GM23338 (cell line): ENCODE data around the gene COPS4. TPM values are rescaled to one million over a fixed set of nuclear protein-coding genes. Genes with fewer than 3 reads are reported as not detected.

Experiments
- ATAC-seq: fragments of 200-7000 bp; cut with Tn5 transposase; 3 replicates; pipeline ENCODE4 v1.9.1; 2020
- DNase-seq: peaks from one replicate; pipeline ENCODE4 v3.0.0-alpha.2; 2015; ENCODE audit warnings: low spot score
- H2AFZ ChIP-seq: fragments of 200-600 bp; sonication (generic); 2 replicates; pipeline ENCODE4 v1.8.0; 2016; ENCODE audit warnings: antibody characterized with exemption, mild to moderate bottlenecking, moderate library complexity
- H3F3A ChIP-seq: fragments of 200-600 bp; sonication (generic); replicated peaks from 2 replicates; pipeline ENCODE4 v1.8.0; 2017; ENCODE audit warnings: antibody characterized with exemption, mixed run types, low read depth
- H3K27ac ChIP-seq: fragments of 200-600 bp; sonication (generic); 2 replicates; pipeline ENCODE4 v1.6.1; 2016; ENCODE audit warnings: low read depth
- H3K27me3 ChIP-seq: fragments of 200-600 bp; sonication (generic); 2 replicates; pipeline ENCODE4 v1.8.0; 2016; ENCODE audit warnings: mild to moderate bottlenecking, mixed run types, moderate library complexity; ENCODE audit not compliant: insufficient read depth
- H3K36me3 ChIP-seq: fragments of 200-600 bp; sonication (generic); 2 replicates; pipeline ENCODE4 v1.8.0; 2016; ENCODE audit warnings: mild to moderate bottlenecking; ENCODE audit not compliant: insufficient read depth
- H3K4me1 ChIP-seq: fragments of 200-600 bp; sonication (generic); 2 replicates; pipeline ENCODE4 v1.8.0; 2016; ENCODE audit warnings: mild to moderate bottlenecking, moderate library complexity; ENCODE audit not compliant: insufficient read depth
- H3K4me2 ChIP-seq: fragments of 200-600 bp; sonication (generic); 2 replicates; pipeline ENCODE4 v1.7.1; 2017; ENCODE audit warnings: mixed run types
- H3K4me3 ChIP-seq: fragments of 200-600 bp; sonication (generic); 2 replicates; pipeline ENCODE4 v1.6.1; 2016; ENCODE audit warnings: mixed run types
- H3K79me2 ChIP-seq: fragments of 200-600 bp; sonication (generic); replicated peaks from 2 replicates; pipeline ENCODE4 v1.8.0; 2017; ENCODE audit warnings: mild to moderate bottlenecking; ENCODE audit not compliant: insufficient read depth
- H3K9me2 ChIP-seq: fragments of 200-600 bp; sonication (generic); 2 replicates; pipeline ENCODE4 v1.8.0; 2017; ENCODE audit not compliant: insufficient read depth
- H4K20me1 ChIP-seq: fragments of 200-600 bp; sonication (generic); replicated peaks from 2 replicates; pipeline ENCODE4 v1.8.0; 2017; ENCODE audit warnings: mild to moderate bottlenecking; ENCODE audit not compliant: insufficient read depth
- H3K27ac Mint-ChIP-seq: 2 replicates; pipeline ENCODE4 v1.8.0; 2020; ENCODE audit warnings: inconsistent platforms, mild to moderate bottlenecking, moderate library complexity, mixed read lengths
- H3K27me3 Mint-ChIP-seq: 3 replicates; pipeline ENCODE4 v1.8.0; 2022; ENCODE audit warnings: low read depth, mild to moderate bottlenecking, moderate library complexity, mixed read lengths, inconsistent platforms; ENCODE audit not compliant: insufficient read depth, poor library complexity
- H3K36me3 Mint-ChIP-seq: 3 replicates; pipeline ENCODE4 v1.8.0; 2021; ENCODE audit warnings: low read depth, mild to moderate bottlenecking, inconsistent platforms, moderate library complexity, mixed read lengths
- H3K4me1 Mint-ChIP-seq: 3 replicates; pipeline ENCODE4 v1.8.0; 2020; ENCODE audit warnings: mild to moderate bottlenecking, inconsistent platforms, mixed read lengths
- H3K4me3 Mint-ChIP-seq: 3 replicates; pipeline ENCODE4 v1.8.0; 2021; ENCODE audit warnings: moderate library complexity, mild to moderate bottlenecking, inconsistent platforms, mixed read lengths
- H3K9me3 Mint-ChIP-seq: 3 replicates; pipeline ENCODE4 v1.8.0; 2020; ENCODE audit warnings: moderate library complexity, mild to moderate bottlenecking, inconsistent platforms, mixed read lengths
- CREB1 ChIP-seq: fragments of 250-450 bp; sonication (Bioruptor Pico); IDR thresholded peaks from 2 replicates; pipeline ENCODE4 v1.5.0; 2020; ENCODE audit warnings: low read depth, mild to moderate bottlenecking, moderate library complexity
- ETS1 ChIP-seq: IDR thresholded peaks from 2 replicates; pipeline ENCODE4 v1.6.1; 2016; ENCODE audit warnings: antibody characterized with exemption
- EZH2 ChIP-seq: fragments of 200-600 bp; sonication (generic); IDR thresholded peaks from one replicate; pipeline ENCODE4 v1.8.0; 2017; ENCODE audit warnings: antibody characterized with exemption, mild to moderate bottlenecking, low read depth; ENCODE audit not compliant: unreplicated experiment
- EZH2phosphoT487 ChIP-seq: fragments of 200-600 bp; sonication (generic); IDR thresholded peaks from one replicate; pipeline ENCODE4 v1.8.1; 2018; ENCODE audit warnings: antibody characterized with exemption; ENCODE audit not compliant: unreplicated experiment
- NANOG ChIP-seq: IDR thresholded peaks from 2 replicates; pipeline ENCODE4 v1.6.1; 2016; ENCODE audit warnings: antibody characterized with exemption, borderline replicate concordance
- polyA plus RNA-seq: library from polyadenylated mRNA; unstranded; fragments of >200 nt; fragmentation: Nextera tagmentation; extraction: Ambion mirVana; gene quantifications from 2 replicates; pipeline ENCODE4 v1.2.1, GENCODE V29; 2016
- small RNA-seq: library from RNA; depleted of rRNA; stranded (forward); fragments of <200 nt; gene quantifications from one replicate; pipeline ENCODE3, GENCODE V24; 2014; ENCODE audit warnings: low replicate concordance
- total RNA-seq: library from RNA; depleted of rRNA; stranded (reverse); fragments of >200 nt; shearing (Covaris generic); gene quantifications from 2 replicates; pipeline ENCODE4 v1.2.3, GENCODE V29; 2014; rRNA removed

Gene COPS4
- total and polyA plus RNA-seq, 2 experiments from 2014 or later: 23.7 to 46.6 TPM

- Mint-ChIP-seq H3K4me1 (no peaks in the 10 kb centered on the region), H3K4me3 (no peak overlapping the region), H3K27ac (no peak overlapping the region), H3K36me3 (peaks cover 3% of the 10 kb centered on the region; the same call in 2 of the 3 replicates), H3K27me3 (peaks cover 4% of the 10 kb centered on the region), H3K9me3 (peaks cover 18% of the 10 kb centered on the region; the same call in 2 of the 3 replicates)
- Histone ChIP-seq H3K4me3 (no peak overlapping the region), H4K20me1 (no peaks in the 10 kb centered on the region), H2AFZ (no peak overlapping the region), H3F3A (no peaks in the 10 kb centered on the region), H3K36me3 (peaks cover 5% of the 10 kb centered on the region), H3K9me2 (peaks cover 3% of the 10 kb centered on the region; the same call in 1 of the 2 replicates), H3K4me2 (no peak overlapping the region), H3K27me3 (no peaks in the 10 kb centered on the region), H3K27ac (no peak overlapping the region), H3K79me2 (no peaks in the 10 kb centered on the region), H3K4me1 (no peaks in the 10 kb centered on the region)
- no peak for TF ChIP-seq EZH2phosphoT487
- no peak for TF ChIP-seq NANOG
- TF ChIP-seq CREB1: no peak
- no peak for TF ChIP-seq ETS1
- TF ChIP-seq EZH2: no peak
- DNase-seq (no peak), ATAC-seq (no peak)
These were observed 89.3 kb downstream of the COPS4 start for GRCh38 chr4:83124111-83124780.

Small RNA genes within 50 kb of the gene (small RNA-seq; reads per million reads assigned to genes)
- not detected for gene RNU6-615P

Other genes starting within 250 kb of the COPS4 start
- 1.5 and 1.6 TPM in 2 replicates for gene SCD5, start 236.4 kb upstream of the COPS4 start, total RNA-seq
- 0.79 and 0.85 TPM in 2 replicates for gene SCD5, start 236.4 kb upstream of the COPS4 start, polyA plus RNA-seq
- 98.8 and 110 TPM in 2 replicates for gene SEC31A, start 144.0 kb upstream of the COPS4 start, total RNA-seq
- gene SEC31A, start 144.0 kb upstream of the COPS4 start, polyA plus RNA-seq: 88.8 and 91.0 TPM in 2 replicates
- 22.3 and 24.5 TPM in 2 replicates for gene THAP9, start 134.4 kb upstream of the COPS4 start, total RNA-seq
- 6.8 and 8.7 TPM in 2 replicates for gene THAP9, start 134.4 kb upstream of the COPS4 start, polyA plus RNA-seq
- 11.2 and 15.7 TPM in 2 replicates for gene LIN54, start 24.4 kb upstream of the COPS4 start, total RNA-seq
- 3.7 and 4.0 TPM in 2 replicates for gene LIN54, start 24.4 kb upstream of the COPS4 start, polyA plus RNA-seq
- 0.83 and 1.9 TPM in 2 replicates for gene PLAC8, start 79.5 kb downstream of the COPS4 start, total RNA-seq
- 1.2 and 1.6 TPM in 2 replicates for gene PLAC8, start 79.5 kb downstream of the COPS4 start, polyA plus RNA-seq
- gene COQ2, start 249.6 kb downstream of the COPS4 start, total RNA-seq: 21.1 and 28.2 TPM in 2 replicates
- 25.3 and 26.6 TPM in 2 replicates for gene COQ2, start 249.6 kb downstream of the COPS4 start, polyA plus RNA-seq